Measurements from ENCODE around the gene ZNF620.
"Not testable (repeated sequence)": the region's sequence is repeated elsewhere in the genome, so short reads cannot be mapped to it uniquely, and the experiment has no call there.

The ZNF620 gene

GRCh38 chr3:40505599-40506462, at the start of gene ZNF620:
TSS of gene ZNF620 (plus strand) at chr3:40506039. CDS start at chr3:40506353, 314 bp downstream.
- peak; percentile 35 for TF ChIP-seq CTCF (IDR thresholded peaks at IDR 0.05; ENCODE audit: low read depth, low read length)
- no peak for DNase-seq (ENCODE audit: extremely low read depth, low read depth)

DNA sequence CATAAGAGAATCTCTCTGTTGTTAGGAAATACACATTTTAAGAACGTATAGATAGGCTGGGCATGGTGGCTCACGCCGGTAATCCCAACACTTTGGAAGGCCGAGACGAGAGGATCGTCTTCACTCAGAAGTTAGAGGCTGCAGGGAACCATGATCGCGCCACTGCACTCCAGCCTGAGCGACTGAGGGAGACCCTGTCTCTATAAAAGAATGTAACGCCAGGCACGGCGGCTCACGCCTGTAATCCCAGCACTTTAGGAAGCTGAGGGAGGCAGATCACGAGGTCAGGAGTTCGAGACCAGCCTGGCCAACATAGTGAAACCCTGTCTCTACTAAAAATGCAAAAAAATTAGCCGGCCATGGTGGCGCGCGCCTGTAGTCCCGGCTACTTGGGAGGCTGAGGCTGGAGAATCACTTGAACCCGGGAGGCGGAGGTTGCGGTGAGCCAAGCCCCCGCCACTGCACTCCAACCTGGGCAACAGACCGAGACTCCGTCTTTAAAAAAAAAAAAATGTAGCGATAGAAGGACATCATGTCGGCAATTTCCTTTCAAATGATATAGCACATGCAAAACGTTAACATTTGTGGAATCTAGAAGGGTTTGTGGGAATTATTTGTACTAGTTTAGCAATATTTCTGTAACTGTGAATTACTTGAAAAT, 49.4 kb upstream of the ZNF620 start:
- no peak for DNase-seq (ENCODE audit: extremely low read depth, low read depth)
- no peak for TF ChIP-seq CTCF (IDR thresholded peaks at IDR 0.05; ENCODE audit: low read depth, low read length)

DNA sequence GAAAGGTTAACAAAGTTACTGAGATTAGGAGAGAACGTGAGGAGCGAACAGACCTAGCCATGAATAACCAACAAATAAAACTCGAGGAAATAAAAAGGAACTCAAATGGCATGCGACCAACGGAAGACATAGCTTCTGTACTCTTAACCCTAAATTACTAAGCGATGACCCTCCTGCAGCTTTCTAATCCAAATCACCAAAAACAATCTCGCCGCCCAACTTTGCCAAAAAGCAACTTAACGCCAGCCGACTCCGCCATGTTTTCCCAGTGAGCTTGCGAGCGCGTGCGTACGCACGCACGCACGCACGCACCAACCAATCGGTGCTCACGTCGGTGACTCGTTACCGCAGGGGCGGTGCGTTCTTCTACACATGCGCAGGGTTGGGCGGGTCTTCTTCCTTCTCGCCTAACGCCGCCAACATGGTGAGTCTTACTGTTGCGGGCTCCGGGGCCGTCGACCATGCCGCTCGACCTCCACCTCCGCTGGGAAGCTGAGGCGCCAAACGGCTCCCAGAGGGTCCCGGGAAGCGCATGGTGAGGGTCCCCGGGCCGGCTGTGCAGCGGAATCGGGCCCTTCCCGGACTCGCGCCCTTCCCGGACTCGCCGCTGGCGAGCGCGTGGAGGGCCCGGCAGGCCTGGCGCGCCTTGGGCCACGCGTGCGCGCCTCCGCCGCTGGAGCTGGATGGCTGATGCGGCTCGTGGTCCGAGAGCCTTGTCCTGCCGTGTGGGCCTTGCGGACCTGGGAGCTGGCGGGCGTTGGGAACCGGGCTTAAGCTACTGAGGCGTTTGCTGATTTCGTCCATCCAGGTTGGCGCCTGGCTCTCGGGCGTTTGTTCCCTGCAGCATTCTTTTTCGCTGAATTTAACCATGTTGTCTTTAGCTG, 48.7 kb upstream of the ZNF620 start, which contains the start of gene RPL14:
TSS of gene RPL14 (plus strand) at position 400 of the 884 bp plus-strand sequence. CDS start at position 533, 133 bp downstream.
- no peak for TF ChIP-seq CTCF (IDR thresholded peaks at IDR 0.05; ENCODE audit: low read depth, low read length)
- peak; percentile 89 for DNase-seq (ENCODE audit: extremely low read depth, low read depth)

DNA sequence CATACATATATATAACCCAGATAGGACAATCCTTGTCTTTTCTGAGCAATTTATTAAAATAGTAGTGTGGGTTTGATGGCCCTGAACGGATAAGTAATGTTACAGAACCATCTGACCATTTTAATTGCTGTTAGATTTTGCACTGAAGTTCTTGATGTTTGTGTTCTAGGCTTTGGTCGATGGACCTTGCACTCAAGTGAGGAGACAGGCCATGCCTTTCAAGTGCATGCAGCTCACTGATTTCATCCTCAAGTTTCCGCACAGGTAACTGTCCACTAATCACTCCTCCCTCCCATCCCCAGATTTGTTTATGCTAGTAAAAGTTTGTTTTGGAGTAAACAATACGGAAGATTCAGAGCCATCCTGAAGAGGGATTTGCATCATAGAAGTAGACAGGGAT, 47.4 kb upstream of the ZNF620 start:
- DNase-seq (ENCODE audit: extremely low read depth, low read depth) = no peak
- TF ChIP-seq CTCF (IDR thresholded peaks at IDR 0.05; ENCODE audit: low read depth, low read length) = no peak

DNA sequence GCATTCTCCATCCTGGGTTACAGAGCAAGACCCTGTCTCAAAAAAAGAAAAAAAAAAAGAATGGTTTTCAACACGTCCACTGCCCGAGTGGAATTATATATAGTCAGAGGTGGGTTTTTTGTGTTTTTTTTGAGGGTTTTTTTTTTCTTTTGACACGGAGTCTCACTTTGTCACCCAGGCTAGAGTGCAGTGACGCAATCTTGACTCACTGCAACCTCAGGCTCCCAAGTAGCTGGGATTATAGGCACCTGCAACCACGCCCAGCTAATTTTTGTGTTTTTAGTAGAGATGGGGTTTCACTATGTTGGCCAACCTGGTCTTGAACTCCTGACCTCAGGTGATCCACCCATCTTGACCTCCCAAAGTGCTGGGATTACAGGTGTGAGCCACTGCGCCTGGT, 45.4 kb upstream of the ZNF620 start:
- DNase-seq (ENCODE audit: extremely low read depth, low read depth) = not testable (repeated sequence)

GRCh38 chr3:40461161-40461560, 44.7 kb upstream of the ZNF620 start:
- TF ChIP-seq CTCF (IDR thresholded peaks at IDR 0.05; ENCODE audit: low read depth, low read length) = no peak
- no peak for DNase-seq (ENCODE audit: extremely low read depth, low read depth)

- DNase-seq (ENCODE audit: extremely low read depth, low read depth) = not testable (repeated sequence)
These were observed 43.0 kb upstream of the ZNF620 start for GRCh38 chr3:40462838-40463237.

DNA sequence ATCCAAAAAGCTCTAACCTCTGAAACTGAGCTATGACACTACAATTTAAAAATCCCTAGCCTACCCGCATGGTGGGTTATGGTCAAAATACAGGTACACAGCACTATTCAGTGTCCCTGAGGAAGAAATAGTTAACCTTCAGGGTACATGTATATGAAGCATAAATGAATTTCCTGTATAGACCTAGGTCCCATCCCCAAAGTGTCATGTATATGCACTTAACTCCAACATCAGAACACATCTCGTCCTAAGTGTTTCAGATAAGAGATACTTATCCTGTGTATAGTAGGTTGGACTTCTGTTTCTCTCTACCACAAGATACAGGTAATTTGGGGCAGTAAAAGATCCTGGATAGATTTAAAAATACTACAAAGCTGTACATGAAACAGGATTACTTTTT, 42.3 kb upstream of the ZNF620 start:
- TF ChIP-seq CTCF (IDR thresholded peaks at IDR 0.05; ENCODE audit: low read depth, low read length) = no peak
- DNase-seq (ENCODE audit: extremely low read depth, low read depth) = no peak
